Caco-2 (cell line): ENCODE data around the gene C14orf180. TPM values are rescaled to one million over a fixed set of nuclear protein-coding genes. Genes with fewer than 3 reads are reported as not detected.
"Not testable (repeated sequence)": the region's sequence is repeated elsewhere in the genome, so short reads cannot be mapped to it uniquely, and the experiment has no call there.

Source experiments
- BruUV-seq: library from RNA; stranded (reverse); fragments of 400-500 nt; replicated peaks from 2 replicates; lab custom pipeline; 2021; lab: Mats Ljungman, UMichigan
- CTCF ChIA-PET: fragments of 300-600 bp; sonication (Branson Sonifier 250); formaldehyde crosslinking; loops from one replicate; lab custom pipeline; 2022; ENCODE audit warnings: antibody characterized with exemption; lab: Charles Lee
- POLR2A ChIA-PET: fragments of 300-600 bp; sonication (Branson Sonifier 250); formaldehyde crosslinking; loops from one replicate; lab custom pipeline; 2022; ENCODE audit warnings: antibody characterized with exemption; lab: Charles Lee
- DNase-seq, 2 experiments: peaks; one replicate each; pipeline versions ENCODE4 v3.0.0 to v3.0.0-alpha.2; 2020 to 2022
- H3K27me3 ChIP-seq: replicated peaks from 2 replicates; pipeline ENCODE4 v1.6.0; 2011; ENCODE audit warnings: low read length; ENCODE audit not compliant: control insufficient read depth, insufficient read depth
- H3K36me3 ChIP-seq: 2 replicates; pipeline ENCODE4 v1.5.1; 2011; ENCODE audit warnings: low read length; ENCODE audit not compliant: control insufficient read depth, insufficient read depth
- H3K4me1 ChIP-seq: fragments of 250-450 bp; sonication (Bioruptor Pico); 2 replicates; pipeline ENCODE4 v1.5.1; 2020; ENCODE audit warnings: mild to moderate bottlenecking
- H3K4me3 ChIP-seq: 2 replicates; pipeline ENCODE4 v1.5.1; 2011; ENCODE audit warnings: low read depth, mild to moderate bottlenecking, control low read depth, low read length
- H3K9me3 ChIP-seq: fragments of 250-450 bp; sonication (Bioruptor Pico); 2 replicates; pipeline ENCODE4 v1.5.1; 2020; ENCODE audit warnings: mild to moderate bottlenecking, moderate library complexity
- H3K27ac Mint-ChIP-seq: one replicate; pipeline ENCODE4 v1.8.0; 2022; ENCODE audit warnings: mixed read lengths; ENCODE audit not compliant: unreplicated experiment
- H3K27me3 Mint-ChIP-seq: one replicate; pipeline ENCODE4 v1.8.0; 2022; ENCODE audit warnings: mixed read lengths; ENCODE audit not compliant: insufficient read depth, unreplicated experiment
- H3K36me3 Mint-ChIP-seq: one replicate; pipeline ENCODE4 v1.8.0; 2022; ENCODE audit warnings: mild to moderate bottlenecking, mixed read lengths; ENCODE audit not compliant: insufficient read depth, unreplicated experiment
- H3K4me1 Mint-ChIP-seq: one replicate; pipeline ENCODE4 v1.8.0; 2022; ENCODE audit warnings: low read depth, mixed read lengths; ENCODE audit not compliant: unreplicated experiment
- H3K4me3 Mint-ChIP-seq: one replicate; pipeline ENCODE4 v1.8.0; 2022; ENCODE audit warnings: mild to moderate bottlenecking, moderate library complexity, mixed read lengths; ENCODE audit not compliant: unreplicated experiment
- H3K9me3 Mint-ChIP-seq: one replicate; pipeline ENCODE4 v1.8.0; 2022; ENCODE audit warnings: mixed read lengths; ENCODE audit not compliant: unreplicated experiment
- CTCF ChIP-seq, 2 experiments: fragments of 200-600 bp in 1 of 2; IDR thresholded peaks; 1 replicate in 1 of 2; 2 replicates in 1 of 2; pipeline versions ENCODE4 v1.5.1 to v1.8.0; 2011 to 2022; ENCODE audit warnings: antibody characterized with exemption in 1 of 2, control low read depth in 1 of 2, inconsistent platforms in 1 of 2, low read depth in 1 of 2, low read length in 1 of 2, mild to moderate bottlenecking in 1 of 2, moderate library complexity in 1 of 2; ENCODE audit not compliant: insufficient read depth in 1 of 2, severe bottlenecking in 1 of 2, unreplicated experiment in 1 of 2
- intact Hi-C: fragments of 100-400 bp; cut with micrococcal nuclease; formaldehyde crosslinking; loops from one replicate; pipeline ENCODE4 v1.10.0; 2022; ENCODE audit not compliant: unreplicated experiment
- total RNA-seq: library from RNA; stranded (reverse); gene quantifications from 2 replicates; pipeline ENCODE4 v1.2.3, GENCODE V29; 2022

C14orf180 gene
- total RNA-seq, 1 experiment from 2014 or later = not detected

GRCh38 chr14:104636131-104636530 lies 56.6 kb downstream of the C14orf180 start:
- no peaks in the 10 kb centered on the region for H3K36me3 Mint-ChIP-seq
- POLR2A ChIA-PET = interaction anchor here (0.6 kb wide), 1 partner anchor 191 kb away, joined by 3 read pairs; no protein-coding TSS in a partner anchor
- Histone ChIP-seq H3K9me3 (no peaks in the 10 kb centered on the region), H3K36me3 (no peaks in the 10 kb centered on the region), H3K4me1 (peaks cover 7% of the 10 kb centered on the region), H3K27me3 (peaks cover 2% of the 10 kb centered on the region; the same call in 1 of the 2 replicates), H3K4me3 (no peak overlapping the region)
- DNase-seq = no peak
- TF ChIP-seq CTCF (IDR thresholded peaks at IDR 0.05; ENCODE audit: insufficient read depth in 1 of 2, low read depth in 1 of 2, low read length in 1 of 2, severe bottlenecking in 1 of 2, unreplicated experiment in 1 of 2) = no peak
- no peak overlapping the region for H3K4me3 Mint-ChIP-seq
- no TSS peak for BruUV-seq
- no peaks in the 10 kb centered on the region for H3K9me3 Mint-ChIP-seq
- peaks cover 14% of the 10 kb centered on the region for H3K4me1 Mint-ChIP-seq
- peaks cover 18% of the 10 kb centered on the region for H3K27me3 Mint-ChIP-seq
- CTCF ChIA-PET = no interaction called here
- intact Hi-C loops = no loop called here
- no peak overlapping the region for H3K27ac Mint-ChIP-seq

GRCh38 chr14:104636846-104637545 lies 57.4 kb downstream of the C14orf180 start:
- H3K9me3 ChIP-seq, H3K9me3 Mint-ChIP-seq, H3K27me3 ChIP-seq, CTCF ChIA-PET, DNase-seq, H3K27ac Mint-ChIP-seq, H3K4me3 Mint-ChIP-seq, H3K4me3 ChIP-seq, intact Hi-C loops, H3K36me3 Mint-ChIP-seq, H3K4me1 ChIP-seq, H3K36me3 ChIP-seq, BruUV-seq: not testable (repeated sequence)
- POLR2A ChIA-PET = interaction anchor here (0.6 kb wide), 1 partner anchor 190 kb away, joined by 3 read pairs; no protein-coding TSS in a partner anchor
- peaks cover 18% of the 10 kb centered on the region for H3K27me3 Mint-ChIP-seq
- peaks cover 14% of the 10 kb centered on the region for H3K4me1 Mint-ChIP-seq

GRCh38 chr14:104637546-104638003 lies 58.0 kb downstream of the C14orf180 start:
- H3K9me3 ChIP-seq = no peaks in the 10 kb centered on the region
- Mint-ChIP-seq H3K36me3 (no peaks in the 10 kb centered on the region), H3K4me3 (no peak overlapping the region), H3K27ac (no peak overlapping the region), H3K9me3 (no peaks in the 10 kb centered on the region), H3K4me1 (peaks cover 14% of the 10 kb centered on the region), H3K27me3 (peaks cover 18% of the 10 kb centered on the region)
- H3K4me3 ChIP-seq = no peak overlapping the region
- CTCF ChIA-PET = no interaction called here
- TF ChIP-seq CTCF (IDR thresholded peaks at IDR 0.05; ENCODE audit: insufficient read depth in 1 of 2, low read depth in 1 of 2, low read length in 1 of 2, severe bottlenecking in 1 of 2, unreplicated experiment in 1 of 2) = no peak
- peaks cover 2% of the 10 kb centered on the region; the same call in 1 of the 2 replicates for H3K27me3 ChIP-seq
- no peak for DNase-seq
- BruUV-seq = no TSS peak
- intact Hi-C loops = loop anchor here (2.0 kb wide), 1 partner anchor 61 kb away; no protein-coding TSS in a partner anchor
- H3K36me3 ChIP-seq = no peaks in the 10 kb centered on the region
- H3K4me1 ChIP-seq = peaks cover 7% of the 10 kb centered on the region
- POLR2A ChIA-PET = no interaction called here
